Erythroblast (primary cell): ENCODE results near the gene TPH2.

Source experiments
- GATA1 ChIP-seq: IDR thresholded peaks from 2 replicates; pipeline ENCODE4 v1.6.1; 2011; ENCODE audit warnings: low read depth, mild to moderate bottlenecking, control low read depth, low read length, moderate library complexity
- POLR2A ChIP-seq: IDR thresholded peaks from 2 replicates; pipeline ENCODE4 v1.6.1; 2011; ENCODE audit warnings: mild to moderate bottlenecking, low read length

DNA sequence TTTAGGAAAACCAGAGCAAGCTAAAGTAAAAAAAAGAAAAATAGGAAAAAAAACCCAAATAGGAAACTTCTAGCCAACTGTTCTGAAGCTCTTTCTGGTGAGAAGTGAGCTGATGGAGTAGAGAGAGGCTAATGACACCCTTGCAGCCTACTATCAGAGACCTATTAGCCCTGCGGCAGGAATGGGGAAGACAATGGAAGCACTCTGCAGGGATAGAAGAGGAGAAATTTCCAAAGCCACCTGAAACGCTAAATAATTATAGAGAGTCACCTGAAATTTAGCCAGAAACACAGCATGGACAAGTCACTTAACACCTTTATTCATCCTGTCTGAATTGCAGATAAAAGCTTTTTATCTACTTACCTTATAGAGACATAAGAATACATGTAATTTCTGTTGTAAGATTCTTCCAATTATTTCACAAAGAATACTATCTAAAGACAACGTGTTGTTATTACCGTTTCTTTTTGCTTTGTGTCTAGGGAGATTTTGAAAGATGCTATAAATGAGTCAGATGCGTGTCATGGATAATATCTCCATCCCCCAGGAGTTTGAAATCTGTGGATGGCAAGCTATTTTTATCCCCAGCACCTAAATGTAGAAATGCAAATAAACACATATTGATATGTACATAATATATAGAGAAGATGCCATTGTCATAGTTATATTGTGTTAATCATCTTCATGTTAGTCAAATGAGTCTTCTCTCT lies 138.6 kb downstream of the TPH2 start:
- TF ChIP-seq POLR2A, result no peak
- no peak for TF ChIP-seq GATA1
